HG03108 (cell line): ENCODE data around the gene ORM1.
"Not testable (repeated sequence)": the region's sequence is repeated elsewhere in the genome, so short reads cannot be mapped to it uniquely, and the experiment has no call there.

Experiments used
- ATAC-seq: cut with Tn5 transposase; IDR thresholded peaks from one replicate; pipeline ENCODE4 v1.9.1; 2021; ENCODE audit warnings: moderate library complexity; ENCODE audit not compliant: unreplicated experiment

ORM1 gene

DNA sequence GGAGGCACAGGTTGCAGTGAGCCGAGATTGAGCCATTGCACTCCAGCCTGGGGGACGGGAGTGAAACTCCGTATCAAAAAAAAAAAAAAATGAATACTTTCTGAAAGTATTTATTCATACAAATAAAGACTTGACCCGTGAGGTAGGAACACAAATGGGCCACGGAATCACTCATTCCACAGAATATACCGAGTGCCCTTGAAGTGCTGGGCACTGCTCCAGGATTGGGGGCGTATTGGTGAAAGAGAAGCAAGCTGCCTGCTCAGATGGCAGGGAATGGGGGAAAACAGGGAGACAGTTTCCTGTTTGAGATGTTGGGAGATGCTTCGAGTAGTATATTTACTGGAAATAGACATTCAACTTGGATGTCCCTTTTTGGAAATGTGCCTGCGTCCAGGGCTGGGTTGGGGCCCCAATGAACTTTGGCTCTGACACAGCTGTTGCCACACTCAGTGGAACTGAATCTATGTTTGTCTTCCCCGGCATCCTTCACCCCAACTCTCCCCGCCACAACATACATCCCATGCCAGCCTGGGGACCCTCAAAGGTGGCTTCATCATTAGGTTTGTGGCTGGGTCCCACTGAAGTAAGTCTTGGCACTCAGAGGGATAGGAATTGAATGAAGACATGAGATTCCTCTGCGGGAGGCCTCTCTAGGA, 609 bp upstream of the ORM1 start:
- ATAC-seq: not testable (repeated sequence)

GRCh38 chr9:114323849-114324248, 951 bp downstream of the ORM1 start:
- not testable (repeated sequence) for ATAC-seq

DNA sequence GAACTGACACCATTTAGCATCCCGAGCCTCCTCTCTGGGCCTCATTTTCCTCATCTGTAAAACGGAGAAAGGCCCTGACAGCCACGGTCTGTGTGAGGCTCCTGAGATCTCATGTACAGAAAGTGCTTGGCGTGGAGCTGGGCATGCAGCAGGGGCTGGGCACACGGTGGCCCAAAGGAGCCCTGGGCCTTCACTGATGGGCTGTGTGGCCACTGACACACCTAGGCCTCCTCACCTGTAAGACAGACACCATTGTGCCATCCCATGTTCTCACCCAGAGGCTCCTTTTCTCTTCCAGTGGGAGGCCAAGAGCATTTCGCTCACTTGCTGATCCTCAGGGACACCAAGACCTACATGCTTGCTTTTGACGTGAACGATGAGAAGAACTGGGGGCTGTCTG, 1.6 kb downstream of the ORM1 start:
- no peak for ATAC-seq

DNA sequence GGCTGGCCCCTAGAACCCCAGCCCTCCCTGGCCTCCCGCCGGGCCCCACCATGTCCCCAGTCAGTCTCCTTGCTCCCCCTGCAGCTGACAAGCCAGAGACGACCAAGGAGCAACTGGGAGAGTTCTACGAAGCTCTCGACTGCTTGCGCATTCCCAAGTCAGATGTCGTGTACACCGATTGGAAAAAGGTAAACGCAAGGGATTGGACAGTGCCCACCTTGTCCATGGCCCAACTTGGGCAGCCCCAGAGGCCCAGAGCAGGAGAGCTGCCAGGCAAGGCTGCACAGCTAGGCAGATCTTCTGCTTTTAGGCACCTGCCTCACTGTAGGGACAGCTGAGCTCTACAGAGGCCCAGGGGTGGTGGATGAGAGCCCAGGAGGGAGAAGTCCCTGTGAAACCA, 2.1 kb downstream of the ORM1 start:
- not testable (repeated sequence) for ATAC-seq

GRCh38 chr9:114325684-114326254, 2.9 kb downstream of the ORM1 start:
- ATAC-seq: not testable (repeated sequence)

- ATAC-seq: no peak
Observed at GRCh38 chr9:114327749-114328148, 4.9 kb downstream of the ORM1 start.

DNA sequence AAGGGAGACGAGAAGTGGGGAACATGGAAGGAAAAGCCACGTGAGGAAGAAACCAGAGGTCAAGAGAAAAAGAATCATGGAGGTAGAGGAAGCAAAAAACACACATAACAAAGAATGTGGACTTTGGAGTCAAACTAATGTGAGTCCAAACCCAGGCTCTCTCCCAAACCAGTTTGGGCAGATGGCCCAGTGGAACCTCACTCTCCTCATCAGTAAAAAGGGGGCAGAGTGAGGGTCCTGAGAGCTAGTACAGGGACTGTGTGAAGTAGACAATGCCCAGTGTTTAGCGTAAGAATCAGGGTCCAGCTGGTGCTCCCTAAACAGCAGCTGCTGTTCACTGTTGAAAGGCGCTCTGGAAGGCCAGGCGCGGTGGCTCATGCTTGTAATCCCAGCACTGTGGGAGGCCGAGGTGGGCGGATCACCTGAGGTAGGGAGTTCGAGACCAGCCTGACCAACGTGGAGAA, 5.5 kb downstream of the ORM1 start:
- not testable (repeated sequence) for ATAC-seq

DNA sequence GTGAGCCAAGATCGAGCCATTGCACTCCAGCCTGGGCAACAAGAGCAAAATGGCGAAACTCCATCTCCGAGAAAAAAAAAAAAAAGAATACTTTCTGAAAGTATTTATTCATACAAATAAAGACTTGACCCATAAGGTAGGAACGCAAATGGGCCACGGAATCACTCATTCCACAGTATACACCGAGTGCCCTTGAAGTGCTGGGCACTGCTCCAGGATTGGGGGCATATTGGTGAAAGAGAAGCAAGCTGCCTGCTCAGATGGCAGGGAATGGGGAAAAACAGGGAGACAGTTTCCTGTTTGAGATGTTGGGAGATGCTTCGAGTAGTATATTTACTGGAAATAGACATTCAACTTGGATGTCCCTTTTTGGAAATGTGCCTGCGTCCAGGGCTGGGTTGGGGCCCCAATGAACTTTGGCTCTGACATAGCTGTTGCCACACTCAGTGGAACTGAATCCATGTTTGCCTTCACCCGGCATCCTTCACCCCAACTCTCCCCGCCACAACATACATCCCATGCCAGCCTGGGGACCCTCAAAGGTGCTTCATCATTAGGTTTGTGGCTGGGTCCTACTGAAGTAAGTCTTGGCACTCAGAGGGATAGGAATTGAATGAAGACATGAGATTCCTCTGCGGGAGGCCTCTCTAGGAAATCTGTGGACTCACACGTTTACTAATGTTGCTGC, 6.2 kb downstream of the ORM1 start:
- ATAC-seq: not testable (repeated sequence)

GRCh38 chr9:114329625-114330022, 6.7 kb downstream of the ORM1 start, which contains the start of gene ORM2:
ORM2 (plus strand) TSS chr9:114329869; CDS start chr9:114329905, 36 bp downstream.
- ATAC-seq: not testable (repeated sequence)

GRCh38 chr9:114330636-114331035, 7.7 kb downstream of the ORM1 start:
- no peak for ATAC-seq

DNA sequence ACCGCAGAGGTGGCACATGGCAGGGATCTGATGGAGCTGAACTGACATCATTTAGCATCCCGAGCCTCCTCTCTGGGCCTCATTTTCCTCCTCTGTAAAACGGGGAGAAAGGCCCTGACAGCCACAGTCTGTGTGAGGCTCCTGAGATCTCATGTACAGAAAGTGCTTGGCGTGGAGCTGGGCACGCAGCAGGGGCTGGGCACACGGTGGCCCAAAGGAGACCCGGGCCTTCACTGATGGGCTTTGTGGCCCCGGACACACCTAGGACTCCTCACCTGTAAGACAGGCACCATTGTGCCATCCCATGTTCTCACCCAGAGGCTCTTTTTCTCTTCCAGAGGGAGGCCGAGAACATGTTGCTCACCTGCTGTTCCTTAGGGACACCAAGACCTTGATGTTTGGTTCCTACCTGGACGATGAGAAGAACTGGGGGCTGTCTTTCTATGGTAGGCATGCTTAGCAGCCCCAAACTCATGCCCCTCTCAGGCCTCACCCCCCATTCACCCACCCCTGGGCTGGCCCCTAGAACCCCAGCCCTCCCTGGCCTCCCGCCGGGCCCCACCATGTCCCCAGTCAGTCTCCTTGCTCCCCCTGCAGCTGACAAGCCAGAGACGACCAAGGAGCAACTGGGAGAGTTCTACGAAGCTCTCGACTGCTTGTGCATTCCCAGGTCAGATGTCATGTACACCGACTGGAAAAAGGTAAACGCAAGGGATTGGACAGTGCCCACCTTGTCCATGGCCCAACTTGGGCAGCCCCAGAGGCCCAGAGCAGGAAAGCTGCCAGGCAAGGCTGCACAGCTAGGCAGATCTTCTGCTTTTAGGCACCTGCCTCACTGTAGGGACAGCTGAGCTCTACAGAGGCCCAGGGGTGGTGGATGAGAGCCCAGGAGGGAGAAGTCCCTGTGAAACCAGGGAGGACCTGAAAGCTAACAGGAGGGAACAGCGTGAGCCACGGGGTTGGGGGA, 8.6 kb downstream of the ORM1 start:
- not testable (repeated sequence) for ATAC-seq

- ATAC-seq: not testable (repeated sequence)
Observed at GRCh38 chr9:114332474-114333040, 9.7 kb downstream of the ORM1 start.

DNA sequence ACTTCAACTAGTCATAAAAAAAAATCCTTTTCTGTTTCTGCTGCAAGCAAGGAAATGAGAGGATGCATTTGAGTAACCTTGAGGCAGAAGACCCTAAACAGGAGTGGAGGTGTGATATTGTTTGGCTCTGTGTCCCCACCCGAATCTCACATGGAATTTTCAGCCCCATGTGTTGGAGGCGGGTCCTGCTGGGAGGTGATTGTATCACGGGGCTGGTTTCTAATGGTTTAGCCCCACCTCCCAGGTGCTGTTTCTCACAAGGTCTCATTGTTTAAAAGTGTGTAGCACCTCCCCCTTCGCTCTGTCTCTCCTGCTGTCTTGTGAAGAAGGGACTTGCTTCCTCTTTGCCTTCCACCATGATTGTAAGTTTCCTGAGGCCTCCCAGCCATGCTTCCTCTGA, 10.8 kb downstream of the ORM1 start:
- ATAC-seq: not testable (repeated sequence)

DNA sequence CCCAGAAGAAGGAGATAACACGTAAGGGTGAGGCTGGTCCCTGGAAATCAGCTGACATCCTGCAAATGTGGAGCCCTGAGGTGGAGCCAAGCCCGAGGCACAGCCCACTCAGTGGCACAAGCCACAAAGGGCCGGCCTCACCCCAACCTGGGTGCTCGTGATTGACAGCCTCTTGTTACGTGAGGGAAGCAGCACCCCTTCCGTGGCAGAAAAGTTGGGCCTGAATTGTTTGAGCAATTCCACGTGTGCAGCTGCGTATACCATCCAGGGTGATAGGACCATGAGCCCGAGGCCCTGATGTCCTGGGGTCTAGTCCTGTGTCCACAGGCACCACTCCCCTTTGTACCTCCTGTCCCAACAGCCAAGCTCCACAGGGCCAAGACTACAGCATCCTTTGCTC, 11.6 kb downstream of the ORM1 start:
- ATAC-seq: no peak

DNA sequence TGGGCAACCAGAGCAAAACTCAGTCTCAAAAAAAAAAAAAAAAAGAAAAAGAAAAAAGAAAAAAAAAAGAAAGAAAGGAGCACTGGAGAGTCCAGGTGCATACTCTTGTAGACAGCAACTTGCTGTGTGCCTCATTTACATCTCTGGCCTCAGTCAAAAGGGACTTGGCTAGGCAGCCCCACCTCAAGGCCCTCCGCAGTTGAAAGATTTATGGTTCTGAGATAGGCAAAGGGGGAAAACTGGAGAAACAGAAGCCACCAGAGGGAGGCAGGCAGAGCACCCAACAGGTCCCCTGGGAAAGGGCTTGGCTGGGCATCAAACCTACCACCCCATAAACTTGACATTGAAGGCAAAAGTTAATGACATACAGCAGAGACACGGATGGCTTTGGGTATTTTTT, 12.8 kb downstream of the ORM1 start:
- no peak for ATAC-seq

DNA sequence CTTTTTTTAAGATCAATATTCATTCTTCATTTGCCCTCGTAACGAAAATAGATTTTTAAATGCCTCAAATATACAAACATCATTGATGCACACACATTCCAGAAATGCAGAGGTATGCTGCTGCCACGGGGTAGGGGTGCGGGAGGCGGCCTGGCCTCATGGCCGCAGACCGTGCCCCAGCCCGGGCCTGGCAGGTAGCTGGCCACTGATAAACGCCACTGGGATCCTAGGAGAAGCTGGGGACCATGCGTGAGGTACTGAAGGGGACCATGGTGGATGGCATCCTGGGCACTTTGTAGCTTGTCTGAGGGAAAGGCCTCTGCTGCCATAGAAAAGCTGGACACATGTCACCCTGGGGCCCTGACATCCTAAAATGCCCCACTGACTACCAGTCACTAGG, 13.3 kb downstream of the ORM1 start:
- no peak for ATAC-seq

DNA sequence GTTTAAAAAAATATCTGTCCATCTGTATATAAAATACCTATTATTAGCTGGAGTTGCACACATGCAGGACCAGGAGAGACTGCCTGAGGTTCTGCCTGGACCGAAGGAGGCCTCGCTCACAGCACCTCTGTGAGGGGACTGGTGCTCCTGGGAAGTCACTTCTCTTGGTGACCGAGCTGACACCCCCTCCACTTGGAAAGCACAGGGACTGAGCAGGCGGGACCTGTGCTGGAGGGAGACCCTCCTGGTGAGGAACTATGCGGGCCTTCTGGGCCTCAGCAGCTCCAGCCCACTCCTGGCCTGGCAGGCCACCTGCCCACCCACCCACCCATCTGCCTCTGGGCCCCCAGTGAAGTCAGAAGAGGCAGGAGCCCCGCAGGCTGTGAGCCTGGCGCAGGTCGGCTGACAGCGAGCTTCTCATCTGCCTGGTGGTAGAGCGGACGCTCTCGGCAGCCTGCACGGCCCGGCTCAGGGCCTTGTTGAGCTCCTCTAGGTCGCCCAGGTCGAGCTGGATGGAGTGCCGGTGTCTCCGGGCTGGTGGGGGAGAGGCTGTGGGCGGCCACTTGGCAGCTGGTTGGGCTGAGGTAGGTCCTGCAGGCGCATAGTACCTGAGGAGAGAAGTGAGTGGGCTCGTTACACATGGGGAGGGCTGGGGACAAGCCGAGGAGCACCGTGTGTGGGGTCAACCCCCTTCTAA, 13.9 kb downstream of the ORM1 start:
- no peak for ATAC-seq

GRCh38 chr9:114338187-114338586, 15.3 kb downstream of the ORM1 start:
- ATAC-seq: no peak

DNA sequence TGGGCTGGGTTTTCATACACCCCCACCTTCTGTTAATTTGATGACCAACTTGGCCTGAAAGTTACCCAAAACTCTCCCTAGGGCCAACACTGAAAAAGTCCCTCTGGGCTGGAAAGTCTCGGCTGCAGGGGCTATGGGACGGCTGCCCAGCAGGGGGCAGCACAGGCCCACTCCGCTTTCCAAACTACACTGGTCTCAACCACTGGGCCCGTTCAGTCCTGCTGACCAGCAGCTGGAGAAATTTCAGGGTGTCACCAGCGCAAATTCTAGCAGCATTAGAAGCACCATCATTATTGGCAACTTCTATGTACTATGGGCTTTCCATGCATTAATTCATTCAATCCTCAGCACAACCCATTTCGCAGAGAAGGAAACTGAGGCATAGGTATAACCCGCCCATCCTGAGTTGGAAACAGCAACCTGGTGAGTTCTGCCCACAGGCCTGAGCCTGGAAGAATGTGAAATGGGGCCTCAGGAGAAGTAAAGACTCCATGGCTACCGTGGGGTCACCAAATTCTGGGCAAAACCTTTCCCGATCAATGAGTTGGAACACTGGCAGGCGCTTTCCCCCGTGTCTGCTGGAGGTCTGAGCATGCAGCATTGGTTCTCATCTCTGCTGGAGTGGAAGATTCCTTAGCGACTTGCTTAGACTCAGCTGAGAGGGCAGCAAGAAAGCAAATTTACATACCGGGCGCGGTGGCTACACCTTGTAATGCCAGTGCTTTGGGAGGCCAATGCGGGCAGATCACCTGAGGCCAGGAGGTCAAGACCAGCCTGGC, 16.4 kb downstream of the ORM1 start:
- ATAC-seq: peak; percentile 59
